MM.1S (cell line): Measurements from ENCODE around the gene SLC6A13.

Source experiments
- DNase-seq: peaks from one replicate; pipeline ENCODE4 v3.0.0-alpha.2; 2015
- H2AFZ ChIP-seq: fragments of 300-600 bp; sonication (generic); 2 replicates; pipeline ENCODE4 v1.6.0; 2016; ENCODE audit warnings: antibody characterized with exemption, low read length
- H3F3A ChIP-seq: fragments of 300-600 bp; sonication (generic); 2 replicates; pipeline ENCODE4 v1.6.1; 2016; ENCODE audit warnings: mild to moderate bottlenecking, antibody characterized with exemption, low read length, moderate library complexity, mixed read lengths; ENCODE audit not compliant: insufficient read depth
- H3K27ac ChIP-seq: fragments of 300-600 bp; sonication (generic); 2 replicates; pipeline ENCODE4 v1.5.1; 2016; ENCODE audit warnings: mild to moderate bottlenecking, low read length
- H3K27me3 ChIP-seq: fragments of 300-600 bp; sonication (generic); replicated peaks from 2 replicates; pipeline ENCODE4 v1.6.0; 2016; ENCODE audit warnings: low read length; ENCODE audit not compliant: insufficient read depth
- H3K36me3 ChIP-seq: fragments of 300-600 bp; sonication (generic); replicated peaks from 2 replicates; pipeline ENCODE4 v1.6.1; 2016; ENCODE audit warnings: mild to moderate bottlenecking, low read length, mixed read lengths; ENCODE audit not compliant: insufficient read depth
- H3K4me1 ChIP-seq: fragments of 300-600 bp; sonication (generic); 2 replicates; pipeline ENCODE4 v1.6.1; 2016; ENCODE audit warnings: low read length, mixed read lengths
- H3K4me2 ChIP-seq: fragments of 300-600 bp; sonication (generic); 2 replicates; pipeline ENCODE4 v1.6.0; 2016; ENCODE audit warnings: low read depth, low read length
- H3K4me3 ChIP-seq: fragments of 300-600 bp; sonication (generic); 2 replicates; pipeline ENCODE4 v1.5.1; 2016; ENCODE audit warnings: low read length, mixed read lengths
- H3K79me2 ChIP-seq: fragments of 300-600 bp; sonication (generic); 2 replicates; pipeline ENCODE4 v1.6.1; 2016; ENCODE audit warnings: mixed run types, low read length, mixed read lengths
- H3K9ac ChIP-seq: fragments of 300-600 bp; sonication (generic); 2 replicates; pipeline ENCODE4 v1.6.1; 2016; ENCODE audit warnings: low read length, mixed read lengths
- H3K9me2 ChIP-seq: fragments of 300-600 bp; sonication (generic); replicated peaks from 2 replicates; pipeline ENCODE4 v1.6.1; 2016; ENCODE audit warnings: mild to moderate bottlenecking, low read length, mixed read lengths; ENCODE audit not compliant: insufficient read depth
- H3K9me3 ChIP-seq: fragments of 300-600 bp; sonication (generic); replicated peaks from 2 replicates; pipeline ENCODE4 v1.6.1; 2016; ENCODE audit warnings: mild to moderate bottlenecking, low read length, mixed read lengths; ENCODE audit not compliant: insufficient read depth
- H4K20me1 ChIP-seq: fragments of 300-600 bp; sonication (generic); 2 replicates; pipeline ENCODE4 v1.6.1; 2016; ENCODE audit warnings: mild to moderate bottlenecking, low read length, moderate library complexity, mixed read lengths; ENCODE audit not compliant: insufficient read depth
- EZH2 ChIP-seq: fragments of 300-600 bp; sonication (generic); optimal IDR thresholded peaks from 2 replicates; pipeline ENCODE3; 2017; ENCODE audit warnings: low read depth, mild to moderate bottlenecking, antibody characterized with exemption, low read length, mixed read lengths
- EZH2phosphoT487 ChIP-seq: fragments of 300-600 bp; sonication (generic); IDR thresholded peaks from 2 replicates; pipeline ENCODE4 v1.6.1; 2018; ENCODE audit warnings: antibody characterized with exemption, low read length
- TF ChIP-seq, protein P1 (sequence below): fragments of 300-600 bp; sonication (generic); IDR thresholded peaks from 2 replicates; pipeline ENCODE4 v1.5.1; 2016; ENCODE audit warnings: antibody characterized with exemption, low read length, mixed read lengths

Gene SLC6A13

DNA sequence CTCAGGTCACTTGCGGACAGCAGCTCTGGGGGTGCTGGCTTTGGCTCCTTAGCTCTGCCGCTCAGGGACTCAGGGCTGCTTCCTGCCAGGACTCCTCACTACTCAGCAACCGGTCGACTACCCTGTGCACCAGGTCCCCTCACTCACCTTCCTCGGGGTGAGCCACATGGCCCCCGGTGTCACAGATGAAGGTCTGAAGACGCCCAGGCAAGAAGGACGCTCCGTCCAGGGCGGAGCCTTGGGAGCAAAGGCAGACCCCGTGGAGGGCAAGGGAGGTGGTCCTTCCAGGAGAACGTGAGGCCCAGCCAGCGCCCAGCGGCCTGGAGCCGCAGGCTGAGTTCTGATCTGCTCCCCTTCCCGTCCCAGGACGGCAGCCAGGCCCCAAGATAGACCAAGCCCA lies 80.7 kb downstream of the SLC6A13 start:
- Histone ChIP-seq H3K4me2 (no peak overlapping the region), H3K27me3 (no peaks in the 10 kb centered on the region; the same call in 1 of the 2 replicates), H2AFZ (no peak overlapping the region)

DNA sequence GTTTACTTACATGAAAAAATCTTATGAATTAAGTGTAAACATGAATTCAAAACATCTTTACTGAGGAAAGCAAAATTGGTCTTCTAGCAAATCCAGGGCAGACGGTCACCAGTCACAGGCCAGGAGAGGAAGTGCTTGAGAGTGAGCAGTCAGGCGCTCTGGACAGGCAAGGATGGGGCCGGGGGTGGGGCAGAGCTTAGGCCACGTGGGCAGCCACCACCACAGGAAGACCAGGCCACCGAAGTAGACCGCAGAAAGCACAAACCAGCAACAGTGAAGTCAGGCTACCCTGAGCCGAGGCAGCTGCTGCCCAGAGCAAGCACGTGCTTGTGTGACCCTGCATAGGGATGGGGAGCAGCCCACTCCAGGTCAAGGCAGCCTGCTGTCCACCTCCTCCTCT lies 82.2 kb downstream of the SLC6A13 start:
- TF ChIP-seq EZH2 (no peak), EZH2phosphoT487 (no peak)
- TF ChIP-seq, protein P1, sequence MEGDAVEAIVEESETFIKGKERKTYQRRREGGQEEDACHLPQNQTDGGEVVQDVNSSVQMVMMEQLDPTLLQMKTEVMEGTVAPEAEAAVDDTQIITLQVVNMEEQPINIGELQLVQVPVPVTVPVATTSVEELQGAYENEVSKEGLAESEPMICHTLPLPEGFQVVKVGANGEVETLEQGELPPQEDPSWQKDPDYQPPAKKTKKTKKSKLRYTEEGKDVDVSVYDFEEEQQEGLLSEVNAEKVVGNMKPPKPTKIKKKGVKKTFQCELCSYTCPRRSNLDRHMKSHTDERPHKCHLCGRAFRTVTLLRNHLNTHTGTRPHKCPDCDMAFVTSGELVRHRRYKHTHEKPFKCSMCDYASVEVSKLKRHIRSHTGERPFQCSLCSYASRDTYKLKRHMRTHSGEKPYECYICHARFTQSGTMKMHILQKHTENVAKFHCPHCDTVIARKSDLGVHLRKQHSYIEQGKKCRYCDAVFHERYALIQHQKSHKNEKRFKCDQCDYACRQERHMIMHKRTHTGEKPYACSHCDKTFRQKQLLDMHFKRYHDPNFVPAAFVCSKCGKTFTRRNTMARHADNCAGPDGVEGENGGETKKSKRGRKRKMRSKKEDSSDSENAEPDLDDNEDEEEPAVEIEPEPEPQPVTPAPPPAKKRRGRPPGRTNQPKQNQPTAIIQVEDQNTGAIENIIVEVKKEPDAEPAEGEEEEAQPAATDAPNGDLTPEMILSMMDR = no peak
- Histone ChIP-seq H3F3A (no peaks in the 10 kb centered on the region), H3K4me3 (no peak overlapping the region), H3K4me1 (peaks cover 20% of the 10 kb centered on the region), H4K20me1 (no peaks in the 10 kb centered on the region), H3K27ac (peak overlapping the region; percentile 10; the same call in 1 of the 2 replicates), H2AFZ (peak overlapping the region; percentile 0; the same call in 1 of the 2 replicates), H3K27me3 (no peaks in the 10 kb centered on the region; the same call in 1 of the 2 replicates), H3K9me3 (no peaks in the 10 kb centered on the region), H3K79me2 (no peaks in the 10 kb centered on the region), H3K36me3 (no peaks in the 10 kb centered on the region), H3K4me2 (peak overlapping the region; percentile 7; the same call in 1 of the 2 replicates), H3K9ac (no peak overlapping the region), H3K9me2 (no peaks in the 10 kb centered on the region)
- peak; percentile 83 for DNase-seq

More for the DNA sequence above, 80.7 kb downstream of the SLC6A13 start:
- peaks cover 13% of the 10 kb centered on the region for H3K4me1 ChIP-seq
- H3K4me3 ChIP-seq = no peak overlapping the region
- no peaks in the 10 kb centered on the region for H3K9me2 ChIP-seq
- TF ChIP-seq EZH2phosphoT487 (no peak), EZH2 (no peak)
- TF ChIP-seq, protein P1 = no peak
- no peaks in the 10 kb centered on the region for H3K79me2 ChIP-seq
- H3F3A ChIP-seq = no peaks in the 10 kb centered on the region
- no peak overlapping the region for H3K27ac ChIP-seq
- H3K9ac ChIP-seq = no peak overlapping the region
- DNase-seq = no peak
- H4K20me1 ChIP-seq = no peaks in the 10 kb centered on the region
- H3K9me3 ChIP-seq = no peaks in the 10 kb centered on the region
- no peaks in the 10 kb centered on the region for H3K36me3 ChIP-seq

DNA sequence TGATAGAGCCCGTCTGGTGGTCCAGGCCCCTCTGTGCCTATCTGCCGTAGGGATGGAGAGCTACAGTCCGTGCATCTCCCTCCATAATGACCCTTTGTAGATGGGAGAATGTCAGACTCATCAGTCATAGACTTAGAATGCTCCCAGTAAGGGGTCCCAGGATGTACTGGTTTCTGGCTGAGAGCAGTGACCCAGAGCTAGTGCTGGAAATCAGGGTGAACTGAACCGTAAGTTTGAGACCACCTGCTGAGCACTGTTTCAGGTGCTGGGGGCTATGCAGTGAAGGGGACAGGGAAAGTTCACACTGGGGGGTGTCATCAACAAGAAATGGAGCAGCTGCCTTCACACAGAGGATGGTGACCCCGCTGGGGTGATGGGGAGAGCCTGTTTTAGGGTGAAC lies 82.8 kb downstream of the SLC6A13 start:
- Histone ChIP-seq H4K20me1 (no peaks in the 10 kb centered on the region), H3K9ac (no peak overlapping the region), H3K9me3 (no peaks in the 10 kb centered on the region), H3K79me2 (no peaks in the 10 kb centered on the region), H3K4me2 (no peak overlapping the region), H3K4me3 (no peak overlapping the region), H3K9me2 (no peaks in the 10 kb centered on the region), H3K27me3 (no peaks in the 10 kb centered on the region), H2AFZ (no peak overlapping the region), H3K4me1 (peaks cover 20% of the 10 kb centered on the region), H3K36me3 (no peaks in the 10 kb centered on the region), H3K27ac (no peak overlapping the region), H3F3A (no peaks in the 10 kb centered on the region)
- TF ChIP-seq EZH2 (no peak), EZH2phosphoT487 (no peak)
- TF ChIP-seq, protein P1 = no peak
- DNase-seq = no peak
